Neural progenitor cell (in vitro differentiated cells): ENCODE results near the gene TMEM233.

Experiments
- EZH2 ChIP-seq: fragments of 200-600 bp; sonication (generic); IDR thresholded peaks from 2 replicates; pipeline ENCODE4 v1.6.1; 2017; ENCODE audit warnings: antibody characterized with exemption, mild to moderate bottlenecking, moderate library complexity
- TF ChIP-seq, protein P1 (sequence below): fragments of 200-600 bp; sonication (generic); IDR thresholded peaks from 2 replicates; pipeline ENCODE4 v1.5.1; 2017; ENCODE audit warnings: antibody characterized with exemption, mild to moderate bottlenecking

DNA sequence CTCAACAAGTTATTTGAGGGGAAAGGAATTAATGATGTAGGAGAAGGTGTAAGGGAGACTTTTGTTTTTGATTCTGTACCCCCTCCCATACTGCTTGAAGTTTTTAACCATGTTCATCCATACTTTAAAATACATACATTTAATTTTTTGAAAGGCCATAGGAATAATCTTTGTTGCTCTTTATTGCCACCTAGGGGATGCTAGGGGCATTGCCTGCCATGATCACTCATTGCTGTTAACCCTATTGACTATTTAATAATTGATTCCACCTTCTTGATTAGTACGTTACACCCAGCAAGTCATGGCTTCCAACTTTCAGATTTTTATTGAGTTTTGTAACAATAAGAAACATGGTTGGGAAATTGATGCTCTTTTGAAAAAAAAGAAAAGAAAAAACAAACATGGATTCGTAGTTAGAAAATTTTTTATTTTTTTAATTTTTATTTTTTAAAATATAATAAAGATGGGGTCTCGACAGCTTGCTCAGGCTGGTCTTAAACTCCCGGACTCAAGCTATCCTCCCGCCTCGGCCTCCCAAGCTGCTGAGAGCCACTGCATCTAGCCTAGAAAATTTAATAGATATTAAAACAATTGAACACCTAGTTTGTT is 65.8 kb downstream of the TMEM233 start:
- TF ChIP-seq, protein P1, sequence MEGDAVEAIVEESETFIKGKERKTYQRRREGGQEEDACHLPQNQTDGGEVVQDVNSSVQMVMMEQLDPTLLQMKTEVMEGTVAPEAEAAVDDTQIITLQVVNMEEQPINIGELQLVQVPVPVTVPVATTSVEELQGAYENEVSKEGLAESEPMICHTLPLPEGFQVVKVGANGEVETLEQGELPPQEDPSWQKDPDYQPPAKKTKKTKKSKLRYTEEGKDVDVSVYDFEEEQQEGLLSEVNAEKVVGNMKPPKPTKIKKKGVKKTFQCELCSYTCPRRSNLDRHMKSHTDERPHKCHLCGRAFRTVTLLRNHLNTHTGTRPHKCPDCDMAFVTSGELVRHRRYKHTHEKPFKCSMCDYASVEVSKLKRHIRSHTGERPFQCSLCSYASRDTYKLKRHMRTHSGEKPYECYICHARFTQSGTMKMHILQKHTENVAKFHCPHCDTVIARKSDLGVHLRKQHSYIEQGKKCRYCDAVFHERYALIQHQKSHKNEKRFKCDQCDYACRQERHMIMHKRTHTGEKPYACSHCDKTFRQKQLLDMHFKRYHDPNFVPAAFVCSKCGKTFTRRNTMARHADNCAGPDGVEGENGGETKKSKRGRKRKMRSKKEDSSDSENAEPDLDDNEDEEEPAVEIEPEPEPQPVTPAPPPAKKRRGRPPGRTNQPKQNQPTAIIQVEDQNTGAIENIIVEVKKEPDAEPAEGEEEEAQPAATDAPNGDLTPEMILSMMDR = peak; percentile 90
- no peak for TF ChIP-seq EZH2
